ENCODE results near the gene MAP3K13.

GRCh38 chr3:185411133-185411532 is 48.2 kb downstream of the MAP3K13 start:
- TF ChIP-seq EZH2 (IDR thresholded peaks at IDR 0.05; ENCODE audit: borderline replicate concordance) (no peak), CTCF (IDR thresholded peaks at IDR 0.05; ENCODE audit: poor library complexity) (no peak)

Data from hepatocyte (in vitro differentiated cells).